H1 (cell line): ENCODE measurements around the gene ATF7. TPM values are rescaled to one million over a fixed set of nuclear protein-coding genes. Genes with fewer than 3 reads are reported as not detected.

Experiments
- CTCF ChIA-PET: fragments of 300-600 bp; sonication (Branson Sonifier 250); formaldehyde crosslinking; loops from one replicate; lab custom pipeline; 2021; ENCODE audit not compliant: partially characterized antibody; lab: Charles Lee
- POLR2A ChIA-PET: fragments of 300-600 bp; sonication (Branson Sonifier 250); formaldehyde crosslinking; loops from one replicate; lab custom pipeline; 2021; ENCODE audit warnings: inconsistent platforms; ENCODE audit not compliant: partially characterized antibody; lab: Charles Lee
- DNase-seq, 2 experiments: peaks; one replicate each; pipeline versions ENCODE4 v3.0.0 to v3.0.0-alpha.2; 2010 to 2022; ENCODE audit warnings: low spot score in 2 of 2, low read depth in 1 of 2, mixed read lengths in 1 of 2
- FAIRE-seq: peaks from 2 replicates; lab custom pipeline; 2011; peaks lifted over from hg19 to GRCh38; lab: Jason Lieb, UNC
- H2AFZ ChIP-seq: 2 replicates; pipeline ENCODE4 v1.8.1; 2012; ENCODE audit warnings: low read length, inconsistent platforms
- H2AK5ac ChIP-seq: 2 replicates; pipeline ENCODE4 v1.6.1; 2013; ENCODE audit warnings: low read depth, low read length
- H2BK120ac ChIP-seq: replicated peaks from 2 replicates; pipeline ENCODE3; 2013; ENCODE audit warnings: low read depth, low read length, inconsistent platforms
- H2BK12ac ChIP-seq: 2 replicates; pipeline ENCODE4 v1.6.1; 2013; ENCODE audit warnings: low read depth, low read length
- H2BK15ac ChIP-seq: 2 replicates; pipeline ENCODE4 v1.6.1; 2013; ENCODE audit warnings: low read length
- H2BK20ac ChIP-seq: 2 replicates; pipeline ENCODE4 v1.6.1; 2013; ENCODE audit warnings: low read length
- H2BK5ac ChIP-seq: 2 replicates; pipeline ENCODE4 v1.6.1; 2013; ENCODE audit warnings: low read depth, low read length
- H3K14ac ChIP-seq: 2 replicates; pipeline ENCODE4 v1.6.1; 2013; ENCODE audit warnings: inconsistent platforms; ENCODE audit not compliant: insufficient read length
- H3K18ac ChIP-seq: 2 replicates; pipeline ENCODE4 v1.6.1; 2013; ENCODE audit warnings: low read length; ENCODE audit errors: extremely low read depth
- H3K23ac ChIP-seq: 2 replicates; pipeline ENCODE4 v1.6.1; 2013; ENCODE audit warnings: inconsistent platforms; ENCODE audit not compliant: insufficient read length
- H3K23me2 ChIP-seq: 2 replicates; pipeline ENCODE4 v1.6.1; 2013; ENCODE audit warnings: low read depth, low read length
- H3K27ac ChIP-seq: 2 replicates; pipeline ENCODE4 v1.6.1; 2011; ENCODE audit warnings: low read depth, low read length, inconsistent platforms
- H3K27me3 ChIP-seq, 4 experiments: replicated peaks in 1 of 4; 1 replicate in 1 of 4; 2 replicates in 3 of 4; pipeline versions ENCODE4 v1.6.1 to v1.8.1; 2011 to 2013; ENCODE audit warnings: low read length in 3 of 4, mild to moderate bottlenecking in 3 of 4, inconsistent platforms in 2 of 4, mixed read lengths in 2 of 4, moderate library complexity in 1 of 4; ENCODE audit not compliant: control insufficient read depth in 3 of 4, insufficient read depth in 3 of 4; ENCODE audit errors: extremely low read depth in 1 of 4
- H3K36me3 ChIP-seq, 4 experiments: 2 replicates each; pipeline versions ENCODE4 v1.6.1 to v1.8.1; 2011 to 2013; ENCODE audit warnings: mild to moderate bottlenecking in 4 of 4, low read length in 3 of 4, moderate library complexity in 2 of 4, control low read depth in 1 of 4, inconsistent platforms in 1 of 4; ENCODE audit not compliant: insufficient read depth in 4 of 4, control insufficient read depth in 2 of 4
- H3K4ac ChIP-seq: replicated peaks from 2 replicates; pipeline ENCODE3; 2013; ENCODE audit warnings: low read length, low read depth, mixed read lengths, inconsistent platforms; ENCODE audit not compliant: insufficient read length
- H3K4me1 ChIP-seq, 4 experiments: replicated peaks in 1 of 4; 1 replicate in 1 of 4; 2 replicates in 3 of 4; pipeline versions ENCODE4 v1.6.1 to v1.8.1; 2011 to 2013; ENCODE audit warnings: low read length in 3 of 4, inconsistent platforms in 2 of 4, mixed read lengths in 1 of 4; ENCODE audit not compliant: insufficient read depth in 4 of 4, control insufficient read depth in 3 of 4
- H3K4me2 ChIP-seq, 2 experiments: 2 replicates each; pipeline versions ENCODE4 v1.6.1 to v1.8.1; 2011 to 2013; ENCODE audit warnings: low read depth in 2 of 2, low read length in 2 of 2, control low read depth in 1 of 2, inconsistent platforms in 1 of 2, mild to moderate bottlenecking in 1 of 2; ENCODE audit not compliant: insufficient read depth in 1 of 2
- H3K4me3 ChIP-seq, 4 experiments: fragments of 200-600, 300-600 bp in 1 of 4; sonication (generic), shearing (Covaris generic), sonication (Bioruptor Twin) in 1 of 4; 2 replicates each; pipeline versions ENCODE4 v1.5.1 to v1.8.1; 2011 to 2016; ENCODE audit warnings: low read length in 4 of 4, low read depth in 3 of 4, control low read depth in 2 of 4, inconsistent platforms in 2 of 4, mild to moderate bottlenecking in 2 of 4, mixed read lengths in 1 of 4, moderate library complexity in 1 of 4; ENCODE audit not compliant: insufficient read depth in 2 of 4; ENCODE audit errors: extremely low read depth in 1 of 4
- H3K56ac ChIP-seq: replicated peaks from 2 replicates; pipeline ENCODE3; 2013; ENCODE audit warnings: low read depth, mild to moderate bottlenecking, mixed read lengths, low read length, inconsistent platforms; ENCODE audit not compliant: insufficient read length
- H3K79me1 ChIP-seq: 2 replicates; pipeline ENCODE4 v1.6.1; 2013; ENCODE audit warnings: low read depth, low read length, control low read depth
- H3K79me2 ChIP-seq, 2 experiments: 2 replicates each; pipeline versions ENCODE4 v1.6.1 to v1.8.1; 2012 to 2013; ENCODE audit warnings: low read length in 2 of 2, mild to moderate bottlenecking in 2 of 2, inconsistent platforms in 1 of 2; ENCODE audit not compliant: insufficient read depth in 2 of 2, control insufficient read depth in 1 of 2
- H3K9ac ChIP-seq, 4 experiments: replicated peaks in 1 of 4; 1 replicate in 1 of 4; 2 replicates in 3 of 4; pipeline versions ENCODE4 v1.6.1 to v1.8.1; 2011 to 2013; ENCODE audit warnings: low read depth in 3 of 4, low read length in 3 of 4, control low read depth in 2 of 4, mild to moderate bottlenecking in 2 of 4, moderate library complexity in 2 of 4, inconsistent platforms in 1 of 4; ENCODE audit errors: extremely low read depth in 1 of 4
- H3K9me3 ChIP-seq, 2 experiments: 2 replicates each; pipeline versions ENCODE4 v1.6.1 to v1.8.1; 2012 to 2013; ENCODE audit warnings: mild to moderate bottlenecking in 2 of 2, moderate library complexity in 2 of 2, control low read depth in 1 of 2, inconsistent platforms in 1 of 2, low read depth in 1 of 2, low read length in 1 of 2, mixed read lengths in 1 of 2; ENCODE audit not compliant: insufficient read depth in 2 of 2
- H4K20me1 ChIP-seq, 2 experiments: replicated peaks in 1 of 2; 2 replicates each; pipeline versions ENCODE3 to v1.8.1; 2011 to 2013; ENCODE audit warnings: inconsistent platforms in 2 of 2, low read length in 2 of 2, mild to moderate bottlenecking in 1 of 2; ENCODE audit not compliant: insufficient read depth in 2 of 2, control insufficient read depth in 1 of 2
- H4K5ac ChIP-seq: 2 replicates; pipeline ENCODE4 v1.6.1; 2013; ENCODE audit warnings: low read length, low read depth, mixed read lengths, inconsistent platforms; ENCODE audit not compliant: insufficient read length
- H4K8ac ChIP-seq: 2 replicates; pipeline ENCODE4 v1.8.0; 2013; ENCODE audit warnings: mild to moderate bottlenecking, moderate library complexity, low read length, inconsistent platforms; ENCODE audit not compliant: insufficient read depth; ENCODE audit errors: extremely low read depth
- H4K91ac ChIP-seq: replicated peaks from 2 replicates; pipeline ENCODE3; 2013; ENCODE audit warnings: low read length, mixed read lengths, inconsistent platforms; ENCODE audit not compliant: insufficient read length
- BCL11A ChIP-seq, 2 experiments: IDR thresholded peaks; one replicate each; pipeline ENCODE4 v1.6.1; 2011; ENCODE audit warnings: low read depth in 2 of 2, low read length in 2 of 2, mild to moderate bottlenecking in 2 of 2
- CBX8 ChIP-seq: fragments of 300-800, 300-1000 bp; sonication (generic); IDR thresholded peaks from 2 replicates; pipeline ENCODE4 v1.7.1; 2016; ENCODE audit warnings: low read depth, low read length, borderline replicate concordance
- CREB1 ChIP-seq: IDR thresholded peaks from 2 replicates; pipeline ENCODE4 v1.6.1; 2012; ENCODE audit warnings: inconsistent platforms
- KDM5A ChIP-seq: fragments of 200-600 bp; IDR thresholded peaks from 2 replicates; pipeline ENCODE4 v1.7.1; 2012; ENCODE audit warnings: mild to moderate bottlenecking, low read length, inconsistent platforms, mixed read lengths
- MAFK ChIP-seq: IDR thresholded peaks from 2 replicates; pipeline ENCODE4 v1.6.1; 2012; ENCODE audit warnings: low read depth, mild to moderate bottlenecking, improper control_type of control experiment, low read length
- POLR2AphosphoS5 ChIP-seq: IDR thresholded peaks from 2 replicates; pipeline ENCODE4 v1.6.1; 2011; ENCODE audit warnings: low read depth, low read length
- SAP30 ChIP-seq: fragments of 300-600 bp; sonication (generic); IDR thresholded peaks from 2 replicates; pipeline ENCODE4 v1.7.1; 2012; ENCODE audit warnings: low read length, moderate library complexity, mild to moderate bottlenecking, inconsistent platforms; ENCODE audit not compliant: insufficient read depth, insufficient replicate concordance
- SIN3A ChIP-seq, 2 experiments: IDR thresholded peaks in 1 of 2; conservative IDR thresholded peaks in 1 of 2; 2 replicates each; pipeline ENCODE4 v1.6.1; 2011 to 2012; ENCODE audit warnings: low read length in 2 of 2, improper control_type of control experiment in 1 of 2, low read depth in 1 of 2, mild to moderate bottlenecking in 1 of 2
- SP4 ChIP-seq: IDR thresholded peaks from 2 replicates; pipeline ENCODE4 v1.6.1; 2012; ENCODE audit warnings: low read length, inconsistent platforms
- TCF12 ChIP-seq: IDR thresholded peaks from 2 replicates; pipeline ENCODE4 v1.6.1; 2011; ENCODE audit warnings: low read depth, mild to moderate bottlenecking, low read length
- ZNF274 ChIP-seq: IDR thresholded peaks from 2 replicates; pipeline ENCODE4 v1.7.0; 2012; ENCODE audit warnings: low read length, borderline replicate concordance; ENCODE audit errors: extremely low read depth
- WGBS, 2 experiments: shearing (Covaris generic) in 1 of 2; methylation state at CpG; one replicate each; pipeline versions ENCODE4 v1.1.6 to v1.1.7; 2013 to 2015; ENCODE audit warnings: low lambda C conversion rate in 2 of 2, mixed read lengths in 2 of 2, inconsistent platforms in 1 of 2, low coverage in 1 of 2, missing lambda C conversion rate in 1 of 2; ENCODE audit not compliant: insufficient replicate concordance in 2 of 2, insufficient coverage in 1 of 2, insufficient read length in 1 of 2; ENCODE audit errors: extremely low coverage in 1 of 2, missing lambda C conversion rate in 1 of 2; 5-methylcytosine and 5-hydroxymethylcytosine counted together
- polyA plus RNA-seq, 7 experiments: library from polyadenylated mRNA; depleted of rRNA in 3 of 7; stranded (reverse) in 5 of 7; unstranded in 2 of 7; fragments of >200 nt in 5 of 7; fragments of 200-250 nt in 2 of 7; gene quantifications; 1 replicate in 5 of 7; 2 replicates in 1 of 7; 4 replicates in 1 of 7; pipeline versions ENCODE4 v1.2.1 to v1.2.3, GENCODE V29; 2011 to 2013; ENCODE audit warnings: missing spikeins in 2 of 7, mixed read lengths in 2 of 7
- total RNA-seq: library from RNA; stranded (reverse); fragmentation: NEBNext Ultra II Directional; extraction: Animal tissue kit (Norgen Biotek cat#: 25700); gene quantifications from 2 replicates; pipeline ENCODE4 v1.2.1, GENCODE V29; 2021
- TF ChIP-seq, protein P1 (sequence below): IDR thresholded peaks from 2 replicates; pipeline ENCODE4 v1.6.1; 2011; ENCODE audit warnings: low read length, improper control_type of control experiment
- TF ChIP-seq, protein P2 (sequence below): IDR thresholded peaks from 2 replicates; pipeline ENCODE4 v1.6.1; 2012; ENCODE audit warnings: inconsistent platforms

The ATF7 gene
- total and polyA plus RNA-seq, 2 of the 8 experiments (the other 6 are each of a cell fraction or from before 2014, with no cell fraction given) = 10.1 to 16.6 TPM

- no peaks in the 10 kb centered on the region for H3K4me1 ChIP-seq
- no peak overlapping the region for H3K18ac ChIP-seq
- H3K27ac ChIP-seq = no peak overlapping the region
- no peak overlapping the region for H3K4ac ChIP-seq
- H2BK15ac ChIP-seq = no peak overlapping the region
- H4K5ac ChIP-seq = no peak overlapping the region
- no peaks in the 10 kb centered on the region for H3K36me3 ChIP-seq
- H2BK20ac ChIP-seq = no peak overlapping the region
- H3K79me1 ChIP-seq = no peaks in the 10 kb centered on the region
- no peak overlapping the region for H2BK120ac ChIP-seq
- no peak for FAIRE-seq
- no peak overlapping the region for H4K91ac ChIP-seq
- ChIA-PET POLR2A (interaction anchor here (1.5 to 5.4 kb wide), 2 partner anchors 12 to 39 kb away, joined by 3 to 20 read pairs; partner anchors contain the start of gene ATF7), CTCF (interaction anchor here (1.5 kb wide), 1 partner anchor 21 kb away, joined by 3 read pairs; no protein-coding TSS in a partner anchor)
- H3K9ac ChIP-seq = no peak overlapping the region
- WGBS, 2 experiments = 85% methylated on average over 2 of the region's 2 CpGs; no CpG with 5 or more reads in 1 of the 2 experiments
- H3K56ac ChIP-seq = no peak overlapping the region
- H2AFZ ChIP-seq = no peak overlapping the region
- no peak overlapping the region for H2AK5ac ChIP-seq
- H3K23me2 ChIP-seq = no peaks in the 10 kb centered on the region
- no peak for DNase-seq
- no peak overlapping the region for H2BK5ac ChIP-seq
- no peak overlapping the region for H2BK12ac ChIP-seq
- no peaks in the 10 kb centered on the region for H3K9me3 ChIP-seq
- H3K4me3 ChIP-seq = no peak overlapping the region
- H3K23ac ChIP-seq = no peak overlapping the region
- no peak overlapping the region for H3K4me2 ChIP-seq
- H4K20me1 ChIP-seq = no peaks in the 10 kb centered on the region
- H4K8ac ChIP-seq = no peak overlapping the region
- no peaks in the 10 kb centered on the region for H3K27me3 ChIP-seq
- no peak overlapping the region for H3K14ac ChIP-seq
- H3K79me2 ChIP-seq = no peaks in the 10 kb centered on the region
- TF ChIP-seq CREB1 = no peak
- no peak for TF ChIP-seq MAFK
- TF ChIP-seq, protein P1, sequence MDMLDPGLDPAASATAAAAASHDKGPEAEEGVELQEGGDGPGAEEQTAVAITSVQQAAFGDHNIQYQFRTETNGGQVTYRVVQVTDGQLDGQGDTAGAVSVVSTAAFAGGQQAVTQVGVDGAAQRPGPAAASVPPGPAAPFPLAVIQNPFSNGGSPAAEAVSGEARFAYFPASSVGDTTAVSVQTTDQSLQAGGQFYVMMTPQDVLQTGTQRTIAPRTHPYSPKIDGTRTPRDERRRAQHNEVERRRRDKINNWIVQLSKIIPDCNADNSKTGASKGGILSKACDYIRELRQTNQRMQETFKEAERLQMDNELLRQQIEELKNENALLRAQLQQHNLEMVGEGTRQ = no peak
- TF ChIP-seq KDM5A = no peak
- TF ChIP-seq SP4 = no peak
- TF ChIP-seq SIN3A (conservative IDR thresholded peaks at IDR 0.05 in 1 of 2, IDR thresholded peaks at IDR 0.05 in 1 of 2; ENCODE audit: low read depth in 1 of 2, low read length in 2 of 2) = no peak
- TF ChIP-seq CBX8 = no peak
- TF ChIP-seq ZNF274 = no peak
- TF ChIP-seq POLR2AphosphoS5 = no peak
- TF ChIP-seq, protein P2, sequence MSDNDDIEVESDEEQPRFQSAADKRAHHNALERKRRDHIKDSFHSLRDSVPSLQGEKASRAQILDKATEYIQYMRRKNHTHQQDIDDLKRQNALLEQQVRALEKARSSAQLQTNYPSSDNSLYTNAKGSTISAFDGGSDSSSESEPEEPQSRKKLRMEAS = no peak
- no peak for TF ChIP-seq BCL11A (IDR thresholded peaks at IDR 0.05; ENCODE audit: low read depth in 2 of 2, low read length in 2 of 2)
- TF ChIP-seq TCF12 = no peak
- no peak for TF ChIP-seq SAP30
Measured at GRCh38 chr12:53638057-53638456, 11.9 kb upstream of the ATF7 start.
